Stomach (tissue), 9 donors: Measurements from ENCODE around the gene STK17B. TPM values are rescaled to one million over a fixed set of nuclear protein-coding genes. Genes with fewer than 3 reads are reported as not detected.
"Not testable (repeated sequence)": the region's sequence is repeated elsewhere in the genome, so short reads cannot be mapped to it uniquely, and the experiment has no call there.

Experiments used
- DNase-seq, 2 donors: peaks; one replicate each; pipeline versions ENCODE4 v3.0.0 to v3.0.0-alpha.2; 2013 to 2019
- H3K27ac ChIP-seq, 5 donors: fragments of 200-600 bp in 4 of 5; sonication (generic) in 4 of 5; one replicate each; pipeline ENCODE4 v1.5.1; 2013 to 2019; ENCODE audit warnings: mild to moderate bottlenecking in 1 of 5, moderate library complexity in 1 of 5
- H3K27me3 ChIP-seq, 3 donors: fragments of 200-600 bp; sonication (generic); one replicate each; pipeline ENCODE4 v1.5.1; 2017 to 2019; ENCODE audit warnings: mixed run types in 1 of 3
- H3K36me3 ChIP-seq, 4 donors: fragments of 200-600 bp; sonication (generic); 1 replicate in 3 of 4; 2 replicates in 1 of 4; pipeline ENCODE4 v1.5.1; 2016 to 2019
- H3K4me1 ChIP-seq, 4 donors: fragments of 200-600 bp; sonication (generic); one replicate each; pipeline ENCODE4 v1.5.1; 2016 to 2019
- H3K4me3 ChIP-seq, 4 donors: fragments of 200-600 bp; sonication (generic) in 3 of 4; one replicate each; pipeline ENCODE4 v1.5.1; 2016 to 2019; ENCODE audit warnings: mild to moderate bottlenecking in 1 of 4
- H3K9me3 ChIP-seq, 4 donors: fragments of 200-600 bp; sonication (generic); one replicate each; pipeline ENCODE4 v1.5.1; 2016 to 2019
- CTCF ChIP-seq, 7 experiments: fragments of 450-650 bp in 4 of 7; fragments of 200-600 bp in 3 of 7; sonication (generic) in 3 of 7; IDR thresholded peaks; one replicate each; pipeline ENCODE4 v1.5.1; 2016 to 2019; ENCODE audit warnings: antibody characterized with exemption in 7 of 7, control low read depth in 2 of 7, mild to moderate bottlenecking in 1 of 7
- EP300 ChIP-seq: sonication (generic); formaldehyde crosslinking; IDR thresholded peaks from one replicate; pipeline ENCODE4 v1.6.1; 2017; ENCODE audit warnings: antibody characterized with exemption
- POLR2A ChIP-seq, 4 donors: fragments of 450-650 bp; IDR thresholded peaks; one replicate each; pipeline ENCODE4 v1.6.1; 2016; ENCODE audit warnings: antibody characterized with exemption in 4 of 4, control low read depth in 2 of 4, mild to moderate bottlenecking in 1 of 4, moderate library complexity in 1 of 4
- POLR2AphosphoS5 ChIP-seq, 3 donors: sonication (generic); formaldehyde crosslinking; IDR thresholded peaks; one replicate each; pipeline ENCODE4 v1.6.1; 2016; ENCODE audit warnings: antibody characterized with exemption in 3 of 3
- WGBS, 5 donors: extraction: QIAGEN DNeasy Blood & Tissue Kit in 3 of 5; methylation state at CpG; one replicate each; pipeline versions ENCODE4 v1.1.5 to v1.1.7; 2013 to 2018; 5-methylcytosine and 5-hydroxymethylcytosine counted together
- intact Hi-C: fragments of 100-400 bp; cut with DNase I; formaldehyde crosslinking; loops from one replicate; pipeline ENCODE4 v1.15.1; 2023; ENCODE audit warnings: low total_unique reads
- polyA plus RNA-seq, 3 donors: library from polyadenylated mRNA; stranded (reverse); fragments of 200-250 nt; gene quantifications; one replicate each; pipeline ENCODE4 v1.2.3, GENCODE V29; 2013
- total RNA-seq, 5 donors: library from RNA; depleted of rRNA; stranded (reverse); fragments of >200 nt; gene quantifications; one replicate each; pipeline versions ENCODE4 v1.1.0 to v1.2.3, GENCODE V29; 2014 to 2016
- donor health status: healthy with polysubstance abuse.
- donor health status: Bipolar disorder and iron deficiency.
- donor health status: healthy.

Gene STK17B
- total and polyA plus RNA-seq, 8 donors: 3.4 to 76.4 (median 10.2) TPM

- no peak for TF ChIP-seq POLR2A (IDR thresholded peaks at IDR 0.05)
- TF ChIP-seq EP300: no peak
- no peak for TF ChIP-seq POLR2AphosphoS5 (IDR thresholded peaks at IDR 0.05)
- no peak for TF ChIP-seq CTCF (IDR thresholded peaks at IDR 0.05)
- no peaks in the 10 kb centered on the region for H3K27me3 ChIP-seq
- no peak for DNase-seq
- 80 to 100% (median 94%) methylated on average over 1 of the region's 1 CpG for WGBS, 5 donors
- no peaks in the 10 kb centered on the region for H3K9me3 ChIP-seq
- H3K4me3 ChIP-seq: no peak overlapping the region
- no peaks in the 10 kb centered on the region for H3K4me1 ChIP-seq
- H3K27ac ChIP-seq: no peak overlapping the region
- intact Hi-C loops: no loop called here
- H3K36me3 ChIP-seq: no peaks in the 10 kb centered on the region
These were observed 20.2 kb upstream of the STK17B start for GRCh38 chr2:196191541-196191940.

DNA sequence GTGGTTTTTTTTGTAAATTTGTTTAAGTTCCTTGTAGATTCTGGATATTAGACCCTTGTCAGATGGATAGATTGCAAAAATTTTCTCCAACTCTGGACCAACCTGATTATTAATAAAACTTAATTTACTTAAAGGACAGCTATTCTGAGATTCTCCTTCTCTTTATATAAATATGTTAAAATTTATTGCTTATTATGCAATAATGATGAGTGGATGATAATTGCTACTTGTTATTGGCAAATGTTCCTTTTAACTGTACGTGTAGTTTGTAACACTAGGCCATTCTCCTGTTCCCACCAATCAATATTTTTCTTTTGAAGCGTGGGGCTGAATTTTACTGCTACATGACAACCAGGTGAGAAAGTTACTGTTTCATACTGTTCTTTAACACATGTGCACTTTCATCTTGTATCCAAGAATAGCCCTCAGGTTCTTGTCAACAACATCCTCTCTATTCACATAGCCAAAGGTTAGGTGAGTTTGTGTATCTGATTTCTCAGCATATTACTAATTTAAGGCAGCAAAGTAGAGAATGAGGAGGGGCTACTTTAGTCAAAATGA is 16.6 kb upstream of the STK17B start:
- TF ChIP-seq POLR2AphosphoS5 (IDR thresholded peaks at IDR 0.05): no peak
- TF ChIP-seq CTCF (IDR thresholded peaks at IDR 0.05): no peak
- no peak for TF ChIP-seq EP300
- TF ChIP-seq POLR2A (IDR thresholded peaks at IDR 0.05): no peak
- no peaks in the 10 kb centered on the region for H3K27me3 ChIP-seq
- intact Hi-C loops: no loop called here
- H3K9me3 ChIP-seq: no peaks in the 10 kb centered on the region
- H3K27ac ChIP-seq: no peak overlapping the region
- 84 to 91% (median 88%) methylated on average over 2 of the region's 2 CpGs for WGBS, 5 donors
- H3K4me3 ChIP-seq: no peak overlapping the region
- no peaks in the 10 kb centered on the region for H3K36me3 ChIP-seq
- no peaks in the 10 kb centered on the region for H3K4me1 ChIP-seq
- no peak for DNase-seq

DNA sequence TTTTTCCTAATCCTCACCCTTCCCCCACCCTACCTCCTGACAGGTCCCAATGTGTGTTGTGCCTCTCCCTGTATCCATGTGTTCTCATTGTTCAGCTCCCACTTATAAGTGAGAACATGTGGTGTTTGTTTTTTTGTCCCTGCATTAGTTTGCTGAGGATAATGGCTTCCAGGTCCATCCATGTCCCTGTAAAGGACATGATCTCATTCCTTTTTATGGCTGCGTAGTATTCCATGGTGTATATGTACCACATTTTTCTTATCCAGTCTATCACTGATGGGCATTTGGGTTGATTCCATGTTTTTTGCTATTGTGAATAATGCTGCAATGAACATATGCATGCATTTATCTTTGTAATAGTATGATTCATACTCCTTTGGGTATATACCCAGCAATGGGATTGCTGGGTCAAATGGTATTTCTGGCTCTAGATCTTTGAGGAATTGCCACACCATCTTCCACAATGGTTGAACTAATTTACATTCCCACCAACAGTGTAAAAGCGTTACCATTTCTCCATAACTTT is 15.9 kb upstream of the STK17B start:
- H3K27ac ChIP-seq, H3K9me3 ChIP-seq, H3K27me3 ChIP-seq, DNase-seq, intact Hi-C loops, H3K4me3 ChIP-seq, H3K36me3 ChIP-seq, H3K4me1 ChIP-seq: not testable (repeated sequence)
- whole genome bisulfite sequencing, 5 donors: 92 to 100% (median 97%) methylated on average over 2 of the region's 2 CpGs

- intact Hi-C loops: no loop called here
- DNase-seq: no peak
- Histone ChIP-seq H3K27ac (no peak overlapping the region), H3K36me3 (no peaks in the 10 kb centered on the region), H3K4me1 (peaks cover 0 to 6% (median 3%) of the 10 kb centered on the region in 4 donors), H3K4me3 (no peak overlapping the region), H3K27me3 (no peaks in the 10 kb centered on the region), H3K9me3 (no peaks in the 10 kb centered on the region)
- TF ChIP-seq POLR2A (IDR thresholded peaks at IDR 0.05) (no peak), EP300 (no peak), CTCF (IDR thresholded peaks at IDR 0.05) (no peak)
- 81 to 90% (median 88%) methylated on average over 3 of the region's 3 CpGs for WGBS, 5 donors
These were observed 15.0 kb upstream of the STK17B start for GRCh38 chr2:196186266-196186980.

- Histone ChIP-seq H3K27me3 (no peaks in the 10 kb centered on the region), H3K36me3 (no peaks in the 10 kb centered on the region), H3K9me3 (no peaks in the 10 kb centered on the region), H3K4me1 (peaks cover 0 to 6% (median 3%) of the 10 kb centered on the region in 4 donors), H3K27ac (peak overlapping the region in 1 of 5 donors; percentile 66), H3K4me3 (no peak overlapping the region)
- 60 to 82% (median 73%) methylated on average over 3 of the region's 3 CpGs for WGBS, 5 donors
- TF ChIP-seq CTCF (IDR thresholded peaks at IDR 0.05) (no peak), POLR2A (IDR thresholded peaks at IDR 0.05) (no peak), EP300 (no peak), POLR2AphosphoS5 (IDR thresholded peaks at IDR 0.05) (no peak)
- DNase-seq: no peak
- intact Hi-C loops: no loop called here
These were observed 13.5 kb upstream of the STK17B start for GRCh38 chr2:196184921-196185320.
